B cell (primary cell): Measurements from ENCODE around the gene NFIC. TPM values are rescaled to one million over a fixed set of nuclear protein-coding genes. Genes with fewer than 3 reads are reported as not detected.

ENCODE experiments used
- ATAC-seq: fragments of 200-7000 bp; cut with Tn5 transposase; one replicate; pipeline ENCODE4 v1.10.0; 2021; ENCODE audit warnings: low read depth, mild to moderate bottlenecking, moderate number of reproducible peaks, moderate library complexity
- CTCF ChIA-PET: fragments of 350-600 bp; sonication (Branson Sonifier 250); formaldehyde crosslinking; loops from one replicate; lab custom pipeline; 2021; ENCODE audit warnings: antibody characterized with exemption, inconsistent platforms; lab: Charles Lee
- POLR2A ChIA-PET: fragments of 350-600 bp; sonication (Branson Sonifier 250); formaldehyde crosslinking; loops from one replicate; lab custom pipeline; 2021; ENCODE audit warnings: antibody characterized with exemption; lab: Charles Lee
- DNase-seq: peaks from one replicate; pipeline ENCODE4 v3.0.0; 2013
- H2AFZ ChIP-seq: 2 replicates; pipeline ENCODE4 v1.6.1; 2012; ENCODE audit warnings: mild to moderate bottlenecking, low read depth, low read length; ENCODE audit not compliant: insufficient read depth, poor library complexity, severe bottlenecking
- H3K27ac ChIP-seq, 2 donors: 1 replicate in 1 of 2; 2 replicates in 1 of 2; pipeline ENCODE4 v1.5.1; 2012 to 2013; ENCODE audit warnings: low read length in 2 of 2, mild to moderate bottlenecking in 2 of 2, moderate library complexity in 1 of 2
- H3K27me3 ChIP-seq, 4 experiments: fragments of 200-600 bp in 1 of 4; sonication (generic) in 1 of 4; replicated peaks in 1 of 4; 1 replicate in 2 of 4; 2 replicates in 2 of 4; pipeline versions ENCODE4 v1.6.1 to v1.7.0; 2013 to 2016; ENCODE audit warnings: low read length in 3 of 4, mild to moderate bottlenecking in 2 of 4, mixed read lengths in 1 of 4, moderate library complexity in 1 of 4; ENCODE audit not compliant: insufficient read depth in 4 of 4, control insufficient read depth in 3 of 4; ENCODE audit errors: control extremely low read depth in 1 of 4
- H3K36me3 ChIP-seq, 2 experiments: replicated peaks in 1 of 2; 1 replicate in 1 of 2; 2 replicates in 1 of 2; pipeline versions ENCODE4 v1.6.1 to v1.7.1; 2013; ENCODE audit warnings: low read length in 1 of 2; ENCODE audit not compliant: insufficient read depth in 2 of 2, control insufficient read depth in 1 of 2; ENCODE audit errors: control extremely low read depth in 1 of 2, extremely low read depth in 1 of 2
- H3K4me1 ChIP-seq, 2 donors: fragments of 200-600 bp in 1 of 2; sonication (generic) in 1 of 2; 1 replicate in 1 of 2; 2 replicates in 1 of 2; pipeline versions ENCODE4 v1.5.1 to v1.6.1; 2013 to 2017; ENCODE audit warnings: low read length in 2 of 2; ENCODE audit not compliant: control insufficient read depth in 2 of 2, insufficient read depth in 2 of 2
- H3K4me2 ChIP-seq: replicated peaks from 2 replicates; pipeline ENCODE3; 2012; ENCODE audit warnings: mild to moderate bottlenecking, low read depth, low read length; ENCODE audit not compliant: poor library complexity, severe bottlenecking
- H3K4me3 ChIP-seq, 5 experiments: fragments of 200-600 bp in 1 of 5; sonication (generic) in 1 of 5; 1 replicate in 3 of 5; 2 replicates in 2 of 5; pipeline versions ENCODE4 v1.5.1 to v1.7.0; 2011 to 2016; ENCODE audit warnings: low read length in 4 of 5, mild to moderate bottlenecking in 4 of 5, low read depth in 2 of 5, control low read depth in 1 of 5, moderate library complexity in 1 of 5; ENCODE audit not compliant: insufficient read depth in 1 of 5; ENCODE audit errors: control extremely low read depth in 1 of 5, extremely low read depth in 1 of 5
- H3K79me2 ChIP-seq: fragments of 200-600 bp; sonication (generic); one replicate; pipeline ENCODE4 v1.6.0; 2016; ENCODE audit warnings: low read length; ENCODE audit not compliant: control insufficient read depth, insufficient read depth
- H3K9ac ChIP-seq: fragments of 200-600 bp; sonication (generic); 2 replicates; pipeline ENCODE4 v1.6.1; 2017; ENCODE audit warnings: mild to moderate bottlenecking, low read length, moderate library complexity
- H3K9me3 ChIP-seq, 3 donors: one replicate each; pipeline versions ENCODE4 v1.6.1 to v1.7.1; 2013; ENCODE audit warnings: low read length in 2 of 3; ENCODE audit not compliant: control insufficient read depth in 2 of 3, insufficient read depth in 1 of 3; ENCODE audit errors: control extremely low read depth in 1 of 3
- H4K20me1 ChIP-seq: 2 replicates; pipeline ENCODE4 v1.6.0; 2012; ENCODE audit warnings: mild to moderate bottlenecking, low read length; ENCODE audit not compliant: insufficient read depth, control insufficient read depth, poor library complexity, severe bottlenecking
- H3K27ac Mint-ChIP-seq: one replicate; pipeline ENCODE4 v1.8.0; 2021; ENCODE audit warnings: mixed read lengths
- H3K27me3 Mint-ChIP-seq: one replicate; pipeline ENCODE4 v1.8.0; 2021; ENCODE audit warnings: mixed read lengths
- H3K4me1 Mint-ChIP-seq: one replicate; pipeline ENCODE4 v1.8.0; 2021; ENCODE audit warnings: mixed read lengths
- H3K4me3 Mint-ChIP-seq: one replicate; pipeline ENCODE4 v1.8.0; 2021; ENCODE audit warnings: mixed read lengths
- H3K9me3 Mint-ChIP-seq: one replicate; pipeline ENCODE4 v1.8.0; 2022; ENCODE audit warnings: mixed read lengths; ENCODE audit not compliant: insufficient read depth
- CTCF ChIP-seq: fragments of 200-600 bp; IDR thresholded peaks from one replicate; pipeline ENCODE4 v1.8.0; 2022; ENCODE audit warnings: antibody characterized with exemption, mild to moderate bottlenecking
- EZH2 ChIP-seq: IDR thresholded peaks from 2 replicates; pipeline ENCODE4 v1.6.1; 2012; ENCODE audit warnings: borderline replicate concordance, low read depth, mild to moderate bottlenecking, moderate library complexity, low read length; ENCODE audit not compliant: insufficient read depth, poor library complexity, severe bottlenecking
- WGBS: methylation state at CpG from one replicate; pipeline ENCODE4 v1.1.5; 2013; ENCODE audit warnings: missing lambda C conversion rate; ENCODE audit not compliant: insufficient coverage; 5-methylcytosine and 5-hydroxymethylcytosine counted together
- intact Hi-C: fragments of 100-400 bp; cut with micrococcal nuclease; formaldehyde crosslinking; loops from one replicate; pipeline ENCODE4 v1.10.0; 2022
- polyA plus RNA-seq: library from polyadenylated mRNA; depleted of rRNA; stranded (reverse); fragments of >200 nt; gene quantifications from 2 replicates; pipeline ENCODE4 v1.2.3, GENCODE V29; 2012
- total RNA-seq, 2 donors: library from RNA; stranded (reverse); fragments of 120-200 nt in 1 of 2; gene quantifications; 1 replicate in 1 of 2; 2 replicates in 1 of 2; pipeline versions ENCODE4 v1.2.3 to v1.2.4, GENCODE V29; 2013 to 2022

The NFIC gene
- total and polyA plus RNA-seq, 2 donors (not counting 1 experiment from before 2014, with no cell fraction given), result 3.8 to 23.6 TPM

DNA sequence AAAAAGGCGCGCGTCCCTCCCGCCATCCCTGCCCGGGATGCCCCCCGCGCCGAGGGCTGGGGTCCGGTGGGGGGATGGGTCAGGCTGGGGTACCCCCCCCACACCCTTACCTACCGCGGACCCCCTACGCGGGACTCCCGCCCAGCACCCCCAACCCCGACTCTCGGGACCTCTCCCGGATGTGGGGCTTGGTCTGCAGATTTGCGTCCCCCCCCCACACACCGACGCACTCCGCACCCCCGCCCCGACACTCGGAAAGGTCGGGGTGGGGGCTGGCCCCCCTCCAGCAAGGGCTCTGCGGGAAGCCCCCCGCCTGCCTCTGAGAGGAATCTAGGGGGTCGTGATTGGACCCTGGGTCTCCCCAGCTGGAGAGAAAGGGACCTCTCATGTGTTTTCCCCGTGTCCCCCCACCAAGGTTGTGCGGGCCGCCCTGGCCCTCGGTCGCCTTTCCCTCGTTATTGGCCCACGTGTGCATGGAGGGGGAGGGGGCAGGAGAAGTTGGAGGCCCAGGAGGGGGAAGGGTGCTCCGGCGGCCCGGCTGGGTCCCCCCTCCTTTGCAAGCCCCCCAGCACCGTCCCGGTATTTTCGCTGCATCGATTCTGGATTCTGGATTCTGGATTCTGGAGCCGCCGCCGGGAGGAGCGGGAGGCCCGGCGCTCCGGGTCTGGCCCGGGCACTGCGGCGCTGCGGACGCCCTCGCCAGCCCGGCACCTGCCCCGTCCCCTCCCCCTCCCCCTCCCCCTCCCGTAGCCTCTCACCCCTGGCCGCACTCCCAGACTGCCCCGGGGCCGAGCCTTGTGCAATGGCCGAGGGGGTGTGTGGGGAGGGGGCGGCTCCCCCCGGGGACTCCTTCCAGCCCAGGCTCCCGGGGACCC, 607 bp downstream of the NFIC start:
- H3K27ac Mint-ChIP-seq, result no peak overlapping the region
- intact Hi-C loops, result loop anchor here (10.0 kb wide), 1 partner anchor 852 kb away; no protein-coding TSS in a partner anchor

More for the DNA sequence above, 607 bp downstream of the NFIC start:
- Histone ChIP-seq H3K4me1 (peaks cover 39 to 44% of the 10 kb centered on the region in 2 donors), H2AFZ (peak overlapping the region; percentile 21), H3K9ac (peak overlapping the region; percentile 52), H3K27me3 (peaks cover 0 to 27% (median 11%) of the 10 kb centered on the region in 4 experiments), H3K27ac (no peak overlapping the region), H3K4me2 (peak overlapping the region; percentile 86), H4K20me1 (peaks cover 92% of the 10 kb centered on the region), H3K36me3 (no peaks in the 10 kb centered on the region), H3K4me3 (peak overlapping the region; percentile 29 to 56 (median 44)), H3K9me3 (peaks cover 0 to 3% (median 0%) of the 10 kb centered on the region in 3 donors), H3K79me2 (peaks cover 56% of the 10 kb centered on the region)
- ATAC-seq (no peak), DNase-seq (peak; percentile 36)
- peaks cover 26% of the 10 kb centered on the region for H3K27me3 Mint-ChIP-seq
- ChIA-PET POLR2A (no interaction called here), CTCF (interaction anchor here (0.7 kb wide), 1 partner anchor 299 kb away, joined by 3 read pairs; no protein-coding TSS in a partner anchor)
- H3K4me1 Mint-ChIP-seq, result peaks cover 50% of the 10 kb centered on the region
- under 1% methylated on average over 30 of the region's 65 CpGs for WGBS
- no peaks in the 10 kb centered on the region for H3K9me3 Mint-ChIP-seq
- TF ChIP-seq CTCF (no peak), EZH2 (peak; percentile 71)
- peak overlapping the region; percentile 45 for H3K4me3 Mint-ChIP-seq
